ENCODE results near the gene CATSPER2. TPM values are rescaled to one million over a fixed set of nuclear protein-coding genes. Genes with fewer than 3 reads are reported as not detected.

CATSPER2 gene
- 0.24 and 0.65 TPM in 2 replicates for total RNA-seq

GRCh38 chr15:43648649-43649429 is at the start of gene CATSPER2:
Gene CATSPER2 (minus strand): TSS chr15:43648844. CDS start chr15:43648061, 783 bp downstream.

GRCh38 chr15:43693148-43694022 is 44.7 kb upstream of the CATSPER2 start, which contains the start of gene CKMT1A:
Gene CKMT1A (plus strand): TSS chr15:43693859. CDS start chr15:43694051, 192 bp downstream.

GRCh38 chr15:43618700-43619099 is 29.9 kb downstream of the CATSPER2 start, which contains the start of gene STRC:
Gene STRC (minus strand): TSS chr15:43618800. CDS start chr15:43618722, 78 bp downstream.

GRCh38 chr15:43593328-43594190 is 55.1 kb downstream of the CATSPER2 start, which contains the start of gene CKMT1B:
Gene CKMT1B (plus strand): TSS chr15:43594027. CDS start chr15:43594219, 192 bp downstream.

GRCh38 chr15:43589778-43590466 is 58.7 kb downstream of the CATSPER2 start, which contains the start of gene PPIP5K1:
Gene PPIP5K1 (minus strand): TSS chr15:43590208. CDS start chr15:43584504, 5,704 bp downstream.

Small RNA genes within 50 kb of the gene (small RNA-seq; reads per million reads assigned to genes)
- not detected for gene PDIA3P2
- not detected for gene RNU6-554P
- gene RNU6-610P = not detected

Other genes with a start within 250 kb of the CATSPER2 start
- 82.0 and 90.9 TPM in 2 replicates for gene TP53BP1, start 155.7 kb downstream of the CATSPER2 start, total RNA-seq
- 115 and 116 TPM in 2 replicates for gene MAP1A, start 131.2 kb downstream of the CATSPER2 start, total RNA-seq
- gene PPIP5K1, start 58.6 kb downstream of the CATSPER2 start, total RNA-seq = 21.0 and 44.5 TPM in 2 replicates
- not detected in 2 replicates for gene CKMT1B, start 54.8 kb downstream of the CATSPER2 start, total RNA-seq
- under 0.01 TPM in 1 of 2 replicates, not detected in the other for gene STRC, start 30.0 kb downstream of the CATSPER2 start, total RNA-seq
- gene CKMT1A, start 45.0 kb upstream of the CATSPER2 start, total RNA-seq = not detected in 2 replicates
- 159 and 163 TPM in 2 replicates for gene PDIA3, start 97.6 kb upstream of the CATSPER2 start, total RNA-seq
- 2.4 and 3.6 TPM in 2 replicates for gene ELL3, start 128.1 kb upstream of the CATSPER2 start, total RNA-seq
- gene SERF2, start 143.5 kb upstream of the CATSPER2 start, total RNA-seq = 274 and 621 TPM in 2 replicates
- gene SERINC4, start 151.4 kb upstream of the CATSPER2 start, total RNA-seq = under 0.01 and 0.12 TPM in 2 replicates
- gene HYPK, start 151.8 kb upstream of the CATSPER2 start, total RNA-seq = 5.7 and 6.3 TPM in 2 replicates
- gene MFAP1, start 175.8 kb upstream of the CATSPER2 start, total RNA-seq = 11.9 and 14.3 TPM in 2 replicates
- 4.5 and 4.6 TPM in 2 replicates for gene WDR76, start 178.2 kb upstream of the CATSPER2 start, total RNA-seq

All from hair follicle dermal papilla cell (primary cell).